ENCODE data around the gene DYNLT5.
"Not testable (repeated sequence)": the region's sequence is repeated elsewhere in the genome, so short reads cannot be mapped to it uniquely, and the experiment has no call there.

The DYNLT5 gene

GRCh38 chr1:66788231-66788939 lies 36.1 kb downstream of the DYNLT5 start:
- peak; percentile 21 for DNase-seq (ENCODE audit: low read depth)

GRCh38 chr1:66791621-66792610 lies 39.7 kb downstream of the DYNLT5 start:
- no peak for DNase-seq (ENCODE audit: low read depth)

- DNase-seq (ENCODE audit: low read depth): not testable (repeated sequence)
Measured at GRCh38 chr1:66795839-66796238, 43.6 kb downstream of the DYNLT5 start.

- DNase-seq (ENCODE audit: low read depth): no peak
Measured at GRCh38 chr1:66809245-66809644, 57.0 kb downstream of the DYNLT5 start.

GRCh38 chr1:66809736-66810326 lies 57.6 kb downstream of the DYNLT5 start:
- no peak for DNase-seq (ENCODE audit: low read depth)

- DNase-seq (ENCODE audit: low read depth): no peak
Measured at GRCh38 chr1:66824771-66825170, 72.5 kb downstream of the DYNLT5 start.

Data from activated gamma-delta T cell treated with anti-CD3 and anti-CD28 coated beads, Interleukin-2, amount 50 U/mL, for 16 hours (primary cell).